Right forelimb (tissue), 1 donor: ENCODE data around the gene TEX19.
"Not testable (repeated sequence)": the region's sequence is repeated elsewhere in the genome, so short reads cannot be mapped to it uniquely, and the experiment has no call there.

Experiments
- DNase-seq: peaks from one replicate; pipeline ENCODE4 v3.0.0-alpha.2; 2018

Gene TEX19

DNA sequence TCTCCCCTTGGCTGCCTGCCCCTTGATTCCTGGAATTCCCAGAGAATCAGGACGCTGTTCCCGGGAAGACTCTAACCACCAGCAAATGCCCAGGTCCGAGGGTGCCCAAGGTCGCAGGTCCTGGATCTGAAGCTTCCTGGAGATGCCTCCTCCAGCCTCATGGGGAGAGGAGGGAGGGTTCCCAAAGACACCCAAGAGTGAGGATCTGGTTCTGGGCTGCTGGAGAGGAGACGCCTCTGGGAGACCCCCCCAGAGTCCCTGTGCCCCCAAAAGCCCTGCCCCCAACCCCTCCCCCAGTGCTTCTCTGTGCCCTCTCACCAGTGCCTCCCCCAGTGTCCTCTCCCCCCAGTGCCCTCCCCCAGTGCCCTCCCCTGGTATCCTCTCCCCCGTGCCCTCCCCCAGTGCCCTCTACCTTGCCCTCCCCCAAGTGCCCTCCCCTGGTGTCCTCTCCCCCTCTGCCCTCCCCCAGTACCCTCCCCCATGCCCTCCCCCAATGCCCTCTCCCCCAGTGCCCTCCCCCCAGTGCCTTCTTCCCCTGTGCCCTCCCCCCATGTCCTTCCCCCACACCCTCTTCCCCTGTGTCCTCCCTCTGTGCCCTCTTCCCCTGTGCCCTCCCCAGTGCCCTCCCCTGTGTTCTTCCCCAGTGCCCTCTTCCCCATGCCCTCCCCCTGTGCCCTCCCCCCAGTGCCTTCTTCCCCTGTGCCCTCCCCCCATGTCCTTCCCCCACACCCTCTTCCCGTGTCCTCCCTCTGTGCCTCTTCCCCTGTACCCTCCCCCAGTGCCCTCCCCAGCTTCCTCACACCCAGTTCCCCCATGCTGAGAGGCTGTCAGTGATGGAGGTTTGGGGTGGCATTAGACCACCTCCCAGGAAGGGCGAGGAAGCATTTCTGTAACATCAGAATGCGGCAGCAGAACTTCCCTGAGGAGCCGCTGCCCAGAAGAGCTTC is 19.1 kb upstream of the TEX19 start:
- DNase-seq = no peak

DNA sequence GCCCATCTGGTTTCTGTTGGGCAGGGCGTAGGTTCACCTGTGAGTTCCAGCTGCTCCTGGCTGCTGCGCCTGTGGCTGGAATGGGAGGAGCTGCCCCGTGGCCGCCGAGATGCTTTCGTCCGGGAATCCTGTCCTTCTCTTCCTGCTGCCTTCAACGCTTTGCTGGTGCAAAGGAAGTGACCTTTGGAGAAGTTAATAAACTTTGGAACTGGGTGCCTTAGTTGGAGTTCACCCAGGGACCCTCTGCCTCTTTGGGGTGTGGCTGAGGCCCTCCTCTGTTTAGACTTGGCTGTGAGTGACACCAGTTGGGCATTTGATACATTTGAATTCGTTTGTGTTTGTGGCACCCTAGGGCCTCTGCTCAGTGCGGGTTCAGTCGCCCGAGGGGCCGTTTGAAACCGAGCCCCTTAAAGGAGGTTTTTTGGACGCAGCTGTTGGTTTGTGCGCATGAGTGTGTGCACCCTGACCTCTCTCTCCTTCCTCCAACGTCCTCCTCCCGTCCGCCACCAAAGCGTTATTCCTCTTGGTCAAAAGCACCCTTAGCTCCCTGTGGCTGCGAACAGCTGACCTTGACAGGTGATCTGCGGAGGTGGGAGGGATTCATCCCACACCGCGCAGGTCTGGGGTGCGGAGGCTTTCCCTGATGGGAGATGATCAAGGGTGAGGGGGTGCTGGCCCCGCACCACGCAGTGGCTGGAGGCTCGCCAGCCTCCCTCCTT is 16.5 kb upstream of the TEX19 start:
- DNase-seq = no peak

GRCh38 chr17:82343560-82343959 is 15.5 kb upstream of the TEX19 start:
- DNase-seq = no peak

DNA sequence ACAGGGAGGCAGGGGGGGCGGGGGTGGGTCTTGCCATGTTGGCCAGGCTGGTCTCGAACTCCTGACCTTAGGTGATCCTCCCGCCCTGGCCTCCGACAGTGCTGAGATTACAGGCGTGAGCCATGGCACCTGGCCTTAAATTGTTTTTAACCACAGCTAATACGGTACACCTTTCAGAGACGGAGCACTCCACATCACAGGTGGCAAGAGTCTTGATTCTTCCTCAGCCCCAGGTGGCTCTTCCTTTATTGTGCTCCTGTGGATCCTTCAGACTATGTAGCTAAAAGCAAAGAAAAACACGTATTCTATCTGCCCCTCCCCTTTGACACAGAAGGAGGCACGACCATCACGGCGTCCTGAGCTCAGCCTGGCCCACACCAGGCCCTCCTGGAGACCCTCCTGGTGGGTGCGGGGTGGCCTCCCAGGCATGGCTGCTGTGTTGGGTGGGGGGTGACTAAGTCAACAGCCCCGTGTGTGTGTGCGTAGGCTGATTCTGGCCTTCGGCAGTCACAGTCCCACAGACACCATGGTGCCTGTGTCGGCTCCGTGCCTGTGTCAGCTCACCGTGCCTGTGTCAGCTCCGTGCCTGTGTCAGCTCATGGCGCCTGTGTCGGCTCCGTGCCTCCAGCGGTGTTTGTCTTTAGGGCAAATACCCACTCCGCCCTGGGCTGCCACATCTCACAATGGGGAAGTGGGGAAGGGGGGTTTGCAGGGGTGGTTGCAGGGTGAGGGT is 14.7 kb upstream of the TEX19 start:
- no peak for DNase-seq

GRCh38 chr17:82345151-82345976 is 13.7 kb upstream of the TEX19 start:
- no peak for DNase-seq

- no peak for DNase-seq
Observed at GRCh38 chr17:82346342-82347300, 12.4 kb upstream of the TEX19 start.

GRCh38 chr17:82347994-82348393 is 11.1 kb upstream of the TEX19 start:
- not testable (repeated sequence) for DNase-seq

DNA sequence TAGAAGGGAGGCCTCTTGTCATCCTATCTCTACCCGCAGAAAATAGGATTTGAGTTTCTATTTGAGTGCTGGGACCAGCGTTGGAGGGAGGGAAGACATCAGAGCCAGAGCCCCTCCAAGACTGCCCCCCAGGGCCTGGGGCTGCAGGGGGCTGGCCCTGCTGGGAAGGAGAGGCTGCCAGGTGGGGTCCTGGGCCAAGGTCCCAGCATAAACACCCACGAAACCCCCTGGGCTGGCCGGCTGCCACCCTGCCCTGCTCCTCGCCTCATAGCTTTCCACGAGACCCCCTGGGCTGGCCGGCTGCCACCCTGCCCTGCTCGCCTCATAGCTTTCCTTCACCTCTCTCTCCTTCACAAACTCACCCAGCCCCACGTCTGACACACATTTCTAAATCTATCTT is 10.6 kb upstream of the TEX19 start:
- peak; percentile 42 for DNase-seq

DNA sequence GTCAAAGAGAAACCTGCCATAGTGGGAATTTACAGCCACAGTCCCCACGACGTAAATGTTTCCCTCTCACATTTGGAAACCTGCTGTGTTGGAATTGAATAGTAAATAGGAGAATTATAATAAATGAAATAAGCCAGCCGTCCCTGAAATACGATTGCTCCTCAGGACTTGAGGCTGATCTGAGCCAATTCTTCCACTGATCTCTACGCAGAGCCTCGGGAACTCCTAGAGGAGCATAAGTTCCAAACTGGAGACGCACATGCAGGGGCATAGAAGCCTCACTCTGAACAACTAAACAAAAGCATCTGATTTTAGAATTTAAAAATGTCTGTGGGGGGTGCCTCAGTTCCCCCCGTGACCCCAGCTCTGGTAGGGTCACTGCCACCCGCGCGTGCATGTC is 10.2 kb upstream of the TEX19 start:
- no peak for DNase-seq

DNA sequence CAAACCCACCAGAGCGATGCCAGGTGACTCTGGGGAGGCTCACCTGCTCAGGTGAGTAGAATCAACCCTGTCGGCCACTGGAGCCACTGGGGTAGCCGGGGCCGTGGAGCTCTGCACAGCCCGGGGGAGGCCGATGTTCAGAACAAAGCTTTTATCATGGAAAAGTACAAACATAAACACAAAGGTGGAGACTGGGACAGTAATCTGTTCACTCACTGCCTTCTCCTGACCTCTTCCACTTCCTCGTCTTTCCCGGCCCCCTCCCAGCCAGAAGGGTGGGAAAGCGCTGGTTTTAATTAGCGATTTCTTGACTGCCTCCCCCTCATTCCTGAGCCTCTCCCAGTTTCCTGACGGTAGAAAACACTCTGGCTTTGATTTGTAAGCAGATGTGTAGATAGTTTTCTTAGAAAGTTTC is 9.8 kb upstream of the TEX19 start:
- peak; percentile 55 for DNase-seq

- no peak for DNase-seq
Observed at GRCh38 chr17:82350182-82351030, 8.6 kb upstream of the TEX19 start.

DNA sequence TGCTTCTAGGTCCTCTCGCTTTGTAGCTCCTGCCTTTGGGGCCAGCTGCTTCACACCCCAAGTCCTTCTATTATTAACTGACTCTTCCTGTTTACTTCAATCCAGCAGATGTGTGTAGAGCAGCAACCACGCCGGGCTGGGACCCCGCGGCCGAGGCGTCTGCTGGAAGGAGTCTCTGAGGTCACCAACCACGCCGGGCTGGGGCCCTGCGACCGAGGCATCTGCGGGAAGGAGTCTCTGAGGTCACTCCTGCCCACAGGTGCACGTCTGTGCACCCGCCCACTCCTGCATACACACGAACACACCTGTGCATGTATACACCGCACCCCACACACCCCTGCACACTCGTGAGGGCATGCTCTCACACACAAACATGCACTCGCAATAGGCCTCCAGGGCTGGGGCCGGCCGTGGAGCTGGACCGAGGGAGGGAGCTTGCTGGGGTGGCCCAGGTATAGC is 7.8 kb upstream of the TEX19 start:
- no peak for DNase-seq

GRCh38 chr17:82351713-82352488 is 7.1 kb upstream of the TEX19 start:
- DNase-seq = peak; percentile 92

- DNase-seq = no peak
Observed at GRCh38 chr17:82353484-82353883, 5.6 kb upstream of the TEX19 start.

- DNase-seq = no peak
Observed at GRCh38 chr17:82354804-82355308, 4.2 kb upstream of the TEX19 start.

DNA sequence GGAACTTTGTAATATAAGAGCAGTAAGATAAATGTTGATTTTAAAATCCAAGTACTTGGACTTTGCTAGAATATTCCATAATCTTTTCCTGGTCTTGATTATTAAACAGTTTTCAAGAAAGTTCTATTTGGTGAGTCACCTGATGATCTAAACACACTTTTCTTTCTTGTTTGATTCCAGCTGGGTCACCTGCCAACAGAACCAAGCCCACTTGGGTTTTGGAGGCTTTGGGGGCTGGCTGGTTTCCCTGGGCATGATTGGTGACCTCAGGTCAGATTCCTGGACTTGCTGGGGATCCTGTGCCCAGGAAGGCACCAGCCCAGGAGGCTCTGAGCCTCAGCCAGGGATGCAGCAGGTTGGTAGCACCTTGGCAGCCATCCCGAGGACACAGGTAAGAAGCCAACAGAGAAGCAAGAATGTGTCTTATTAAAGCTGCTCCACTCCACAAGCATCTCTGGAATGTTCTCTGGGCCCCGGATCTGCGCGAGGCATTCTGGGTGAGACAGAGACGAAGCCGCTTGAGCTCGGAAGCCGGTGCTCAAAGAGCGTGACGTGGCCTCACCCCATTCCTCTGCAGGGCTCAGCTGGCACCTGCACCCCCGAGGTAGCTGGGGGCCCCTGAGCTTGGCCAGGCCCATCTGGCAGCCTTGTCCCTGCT is 3.1 kb upstream of the TEX19 start:
- peak; percentile 70 for DNase-seq

DNA sequence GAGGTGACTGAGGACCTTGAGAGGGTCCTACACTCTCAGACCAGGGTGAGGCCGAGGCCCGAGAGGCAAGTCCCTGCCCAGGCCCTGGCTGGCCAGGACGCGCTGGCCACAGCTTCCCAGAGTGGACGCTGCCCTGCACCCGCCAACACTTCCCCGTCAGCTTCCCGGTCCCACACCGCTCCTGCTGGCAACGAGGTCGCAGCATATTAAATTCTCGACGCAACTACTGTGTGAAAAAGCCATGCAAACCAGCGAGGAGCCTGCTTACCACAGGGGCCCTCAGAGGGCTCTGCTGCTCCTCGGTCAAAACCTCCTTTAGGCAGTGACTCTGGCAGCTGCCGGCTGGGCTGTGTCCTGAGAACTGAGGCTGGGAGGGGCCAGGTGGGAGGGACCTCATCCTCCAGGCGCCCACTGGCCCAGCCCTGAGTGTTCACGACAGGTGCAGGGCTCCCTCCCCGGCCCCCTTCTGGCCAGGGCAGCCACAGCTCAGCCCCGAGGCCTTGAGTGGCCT is 2.1 kb upstream of the TEX19 start:
- DNase-seq = no peak

- no peak for DNase-seq
Observed at GRCh38 chr17:82357394-82357793, 1.7 kb upstream of the TEX19 start.
